Colon (tissue), 2 donors: ENCODE data around the gene EIF3C.
"Not testable (repeated sequence)": the region's sequence is repeated elsewhere in the genome, so short reads cannot be mapped to it uniquely, and the experiment has no call there.

ENCODE experiments used
- FAIRE-seq: peaks from 2 replicates; lab custom pipeline; 2012; peaks lifted over from hg19 to GRCh38; lab: Jason Lieb, UNC
- donor health status: control.
- donor health status: control.

The EIF3C gene

DNA sequence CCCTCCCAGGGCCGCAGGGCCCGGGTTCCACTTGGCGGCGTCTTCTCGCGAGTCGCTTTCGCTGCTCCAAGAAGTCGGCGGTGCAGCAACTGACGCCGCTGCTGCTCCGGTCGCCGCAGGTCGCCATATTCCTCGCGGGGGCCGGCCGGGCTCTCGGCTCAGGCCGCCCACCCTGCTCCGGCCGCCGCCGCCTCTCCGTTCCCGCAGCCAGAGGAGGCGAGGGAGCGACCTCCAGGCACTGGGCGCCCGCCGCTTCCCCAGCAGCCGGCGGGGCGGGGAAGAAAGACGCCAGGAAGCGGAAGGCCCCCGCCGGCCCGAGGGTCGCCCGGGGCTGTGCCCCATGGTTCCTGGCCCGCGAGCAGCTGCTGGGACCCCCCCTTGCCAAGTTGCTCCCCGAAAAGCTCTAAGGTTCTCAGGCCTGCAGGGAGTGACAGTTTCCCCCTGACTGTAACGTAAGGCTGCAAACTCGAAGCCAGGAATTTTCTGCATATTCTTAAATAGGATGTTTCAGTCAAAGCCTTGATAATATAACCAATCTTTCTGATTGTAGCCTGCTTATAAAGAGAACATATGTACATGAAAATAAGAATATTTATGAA, 39.3 kb downstream of the EIF3C start:
- not testable (repeated sequence) for FAIRE-seq

GRCh38 chr16:28751487-28751886, 40.2 kb downstream of the EIF3C start, which contains the start of gene NPIPB9:
Gene NPIPB9, plus strand, starts transcription at chr16:28751787.
- FAIRE-seq = not testable (repeated sequence)

DNA sequence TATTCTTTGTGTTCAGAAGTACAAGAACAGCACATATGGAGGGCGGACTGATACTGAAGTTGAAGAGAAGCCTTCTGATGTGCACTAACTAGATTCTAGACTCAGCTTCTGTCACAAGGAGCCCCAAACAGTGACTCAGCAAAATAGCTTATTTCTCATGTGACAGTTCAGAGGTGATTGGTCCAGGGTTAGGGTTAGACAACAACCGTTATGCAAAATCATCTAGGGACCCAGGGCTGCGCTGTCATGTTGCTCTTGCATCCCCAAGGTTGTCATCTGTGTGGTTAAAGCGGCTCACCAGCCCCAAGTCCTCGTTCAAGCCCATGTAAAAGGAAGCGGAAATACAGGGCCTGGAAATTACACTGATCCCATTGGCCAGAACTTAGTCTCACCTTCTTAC, 70.4 kb downstream of the EIF3C start:
- not testable (repeated sequence) for FAIRE-seq

DNA sequence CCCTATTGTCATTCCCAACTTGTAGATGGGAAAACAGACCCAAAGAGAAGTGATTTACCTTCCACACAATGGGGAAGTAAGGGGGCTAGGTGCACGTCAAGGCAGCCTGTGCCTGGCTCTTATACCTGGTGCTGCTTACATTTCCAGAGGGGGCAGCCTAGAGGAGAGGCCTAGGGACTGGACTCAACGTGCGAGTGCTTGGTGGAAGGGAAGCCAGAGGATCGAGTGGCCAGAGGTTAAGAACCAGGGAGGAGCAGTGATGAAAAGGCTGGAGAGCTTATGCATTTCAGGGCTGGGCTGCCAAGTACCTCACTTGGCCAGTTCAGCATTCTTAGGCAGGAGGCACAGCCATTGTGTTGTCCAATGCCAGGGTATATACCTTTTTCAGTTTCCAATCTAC, 71.1 kb downstream of the EIF3C start:
- FAIRE-seq = not testable (repeated sequence)
